GM18511 (cell line): Measurements from ENCODE around the gene TMEM266.

ENCODE experiments used
- ATAC-seq: cut with Tn5 transposase; IDR thresholded peaks from one replicate; pipeline ENCODE4 v1.9.1; 2021; ENCODE audit warnings: mild to moderate bottlenecking, moderate library complexity; ENCODE audit not compliant: unreplicated experiment

The TMEM266 gene

DNA sequence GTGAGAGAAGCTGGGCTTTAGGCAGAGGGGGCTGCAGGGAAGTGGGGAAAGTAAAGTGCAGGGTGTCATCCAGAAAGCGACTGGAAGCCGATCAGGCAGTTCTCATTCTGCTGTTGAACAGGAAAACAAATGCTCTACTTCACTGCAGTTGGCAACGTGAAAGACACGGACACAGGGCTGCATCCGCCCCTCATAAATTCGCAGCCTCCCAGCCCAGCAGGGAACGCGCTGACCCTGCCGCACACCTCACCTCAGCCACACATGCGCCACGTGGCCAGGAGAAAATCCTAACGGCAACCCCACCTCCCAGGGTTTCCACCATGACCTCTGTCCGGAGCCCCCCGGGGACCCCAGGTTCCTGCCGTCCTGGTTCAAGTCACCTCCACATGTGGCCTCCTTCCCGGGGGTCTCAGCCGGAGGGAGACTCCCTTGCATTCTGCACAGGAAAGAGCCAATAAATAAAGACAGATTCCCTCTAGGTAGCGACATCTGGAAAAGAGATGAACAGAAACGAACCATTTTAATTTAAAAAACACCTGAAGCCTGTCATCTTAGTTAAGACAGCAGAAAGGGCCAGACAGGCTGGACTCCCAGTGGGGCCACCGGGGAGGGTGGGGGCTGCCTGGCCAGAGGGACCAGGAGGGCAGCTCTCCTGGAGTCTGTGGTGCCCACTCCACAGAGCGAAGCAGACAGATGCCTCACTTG, 118.7 kb downstream of the TMEM266 start:
- no peak for ATAC-seq

- ATAC-seq, result no peak
These were observed 119.2 kb downstream of the TMEM266 start for GRCh38 chr15:76179023-76179422.

- no peak for ATAC-seq
These were observed 120.5 kb downstream of the TMEM266 start for GRCh38 chr15:76180321-76180720.

DNA sequence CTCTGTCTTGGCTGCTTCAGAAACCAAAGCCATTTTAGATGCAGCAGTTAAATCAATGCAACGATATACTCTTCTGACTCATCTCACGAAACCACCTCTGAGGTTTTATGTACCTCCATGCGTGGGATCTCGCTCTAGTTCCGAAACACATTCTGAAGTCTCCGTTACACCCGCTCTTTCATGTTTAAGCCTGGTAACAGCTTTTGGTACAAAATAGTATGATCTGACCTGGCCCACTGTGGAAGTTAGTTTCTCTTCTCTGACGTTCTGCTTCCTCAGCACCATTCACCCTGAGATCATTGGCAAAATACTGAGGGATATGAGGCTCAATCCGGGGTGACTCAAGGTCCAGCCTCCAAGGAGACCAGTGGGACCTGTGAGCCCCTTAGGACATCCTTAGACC, 121.9 kb downstream of the TMEM266 start:
- ATAC-seq, result peak; percentile 68

- ATAC-seq, result no peak
These were observed 124.3 kb downstream of the TMEM266 start for GRCh38 chr15:76183930-76184649.

- no peak for ATAC-seq
These were observed 124.9 kb downstream of the TMEM266 start for GRCh38 chr15:76184650-76185035.

- no peak for ATAC-seq
These were observed 125.9 kb downstream of the TMEM266 start for GRCh38 chr15:76185716-76186115.

DNA sequence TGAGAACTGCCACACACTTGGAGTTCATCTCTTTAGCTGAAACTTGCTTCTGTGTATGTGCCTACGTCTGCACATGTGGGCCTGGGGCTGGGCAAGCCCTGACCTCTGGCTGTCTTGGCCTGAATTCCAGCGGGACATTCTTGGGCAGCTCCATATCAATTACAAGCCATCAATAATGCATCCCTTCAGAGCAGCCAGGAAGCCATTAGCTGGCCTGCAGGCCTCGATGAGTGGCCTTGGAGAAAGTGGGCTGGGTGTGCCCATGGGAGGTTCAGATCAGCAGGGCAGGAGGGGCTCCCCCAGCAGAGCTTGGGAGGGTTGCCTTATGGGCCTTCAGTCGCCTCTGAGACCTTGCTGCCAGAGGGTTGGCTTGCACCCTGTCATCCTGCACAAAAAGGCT, 127.4 kb downstream of the TMEM266 start:
- no peak for ATAC-seq

GRCh38 chr15:76189106-76189505, 129.3 kb downstream of the TMEM266 start:
- no peak for ATAC-seq

DNA sequence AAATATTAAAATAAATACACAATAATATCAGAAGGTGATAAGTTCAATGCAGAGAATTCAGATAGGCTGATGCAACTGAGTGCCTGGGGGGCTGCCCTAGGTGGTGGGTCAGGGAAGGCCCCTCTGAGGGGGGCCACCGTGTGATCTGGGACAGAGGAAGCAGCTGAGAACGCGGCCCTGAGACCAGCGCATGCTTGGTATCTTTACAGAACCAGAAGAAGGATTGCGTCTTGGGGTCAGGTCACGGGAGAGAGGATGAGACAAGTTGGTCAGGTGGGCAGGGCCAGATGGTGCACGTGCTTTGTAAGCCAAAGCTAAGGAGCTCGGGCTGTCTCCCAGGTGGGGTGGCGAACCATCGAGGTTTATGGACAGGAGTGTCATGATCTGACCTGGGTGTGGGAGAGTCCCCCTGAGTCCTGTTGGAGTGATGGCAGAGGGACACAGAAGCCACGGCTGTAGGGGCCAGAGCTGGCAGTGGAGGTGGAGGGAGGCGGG, 130.3 kb downstream of the TMEM266 start:
- ATAC-seq, result no peak

- peak; percentile 86 for ATAC-seq
These were observed 131.2 kb downstream of the TMEM266 start for GRCh38 chr15:76190751-76191538.

GRCh38 chr15:76191539-76192244, 131.9 kb downstream of the TMEM266 start:
- no peak for ATAC-seq

DNA sequence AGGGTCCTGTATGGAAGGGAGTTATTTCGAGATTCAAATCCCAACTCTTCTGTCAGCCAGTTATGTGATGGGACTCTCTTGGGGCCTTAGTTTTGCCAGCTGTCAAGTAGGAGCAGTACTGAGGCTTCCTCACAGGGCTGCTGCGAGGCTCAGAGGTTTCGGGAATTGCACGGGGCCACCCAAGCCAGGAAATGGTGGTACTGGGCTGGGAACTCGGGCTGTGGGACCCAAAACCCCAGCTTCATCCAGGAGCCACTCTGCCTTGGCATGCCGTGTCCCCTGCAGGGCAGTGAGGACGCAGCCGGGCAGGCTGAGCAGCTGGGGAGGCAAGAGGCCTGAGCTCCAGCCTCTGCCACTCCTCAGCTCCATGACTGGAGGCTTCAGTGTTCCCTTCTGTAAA, 132.9 kb downstream of the TMEM266 start:
- no peak for ATAC-seq

DNA sequence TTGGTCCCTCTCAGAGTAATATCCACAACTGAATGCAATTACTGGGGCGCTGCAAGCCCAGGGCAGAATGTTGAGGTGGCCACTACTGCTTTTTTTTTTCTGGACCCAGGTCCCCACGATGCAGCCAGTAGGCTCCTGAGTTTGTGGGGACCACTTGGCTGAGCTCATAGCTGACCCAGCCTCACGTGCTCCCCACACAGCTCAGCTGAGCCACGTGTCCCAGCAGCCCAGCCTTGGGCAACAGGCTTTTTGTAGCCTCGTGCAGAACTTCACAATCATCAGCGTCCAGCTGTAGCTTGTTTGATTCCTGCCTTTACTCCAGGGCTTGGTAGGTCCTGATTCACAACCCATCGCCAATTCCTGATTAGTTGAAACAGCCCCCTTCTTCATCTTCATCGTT, 134.1 kb downstream of the TMEM266 start:
- ATAC-seq, result no peak

GRCh38 chr15:76195506-76196268, 135.9 kb downstream of the TMEM266 start:
- ATAC-seq, result no peak

DNA sequence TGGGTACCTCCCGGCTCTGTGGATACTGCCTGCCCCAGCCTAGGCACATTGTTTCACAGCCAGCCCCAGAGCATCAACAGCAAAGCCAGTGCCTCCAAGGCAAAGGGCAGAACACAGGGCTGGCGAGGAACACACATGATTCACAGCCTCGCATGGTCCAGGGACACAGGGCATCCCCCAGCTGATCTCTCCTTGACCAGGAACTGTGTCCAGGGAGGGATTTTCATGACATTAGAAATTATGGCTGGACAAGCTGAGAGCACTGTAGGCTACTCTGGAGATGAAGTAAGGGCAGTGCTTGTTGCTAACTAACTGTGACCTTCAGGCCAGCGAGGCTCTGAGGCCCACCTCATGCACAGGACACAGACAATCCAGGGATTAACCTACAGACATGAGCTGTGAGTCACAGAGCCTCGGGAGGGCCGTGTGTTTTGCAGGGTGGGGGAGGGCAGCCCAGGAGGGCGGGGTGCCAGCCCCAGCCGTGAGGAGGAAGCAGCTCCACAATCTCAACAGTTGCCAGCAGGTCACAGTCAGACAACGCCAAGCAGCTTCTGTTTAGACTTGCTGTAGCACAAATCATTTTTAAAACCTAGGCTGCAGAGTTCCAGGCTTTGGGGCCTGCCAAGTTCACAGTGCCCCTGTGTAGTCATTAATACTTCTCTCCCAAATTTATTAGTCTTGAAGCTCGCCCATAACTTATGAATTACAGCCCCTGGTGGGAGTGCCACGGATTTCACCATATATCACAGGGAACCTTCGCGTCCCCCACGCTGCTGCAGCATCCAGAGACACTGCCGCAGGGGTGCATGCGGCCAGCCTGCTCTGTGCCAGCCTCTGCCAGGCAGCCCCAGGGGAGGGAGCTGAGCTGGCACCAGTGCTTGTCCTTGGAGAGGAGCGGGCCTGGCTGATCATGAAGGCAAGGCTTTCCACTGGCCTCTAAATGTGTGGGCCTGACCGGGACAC, 136.8 kb downstream of the TMEM266 start:
- no peak for ATAC-seq

GRCh38 chr15:76197703-76198455, 138.1 kb downstream of the TMEM266 start:
- ATAC-seq, result no peak

GRCh38 chr15:76198456-76199105, 138.8 kb downstream of the TMEM266 start:
- ATAC-seq, result no peak
